HG03095 (cell line): ENCODE measurements around the gene PRMT1.
A peak's percentile ranks its signal among the peaks of the same experiment; 100 is the strongest.

Experiments
- ATAC-seq: cut with Tn5 transposase; IDR thresholded peaks from one replicate; pipeline ENCODE4 v1.9.1; 2021; ENCODE audit warnings: moderate library complexity; ENCODE audit not compliant: unreplicated experiment

The PRMT1 gene

GRCh38 chr19:49651029-49651819 is 25.8 kb upstream of the PRMT1 start:
- ATAC-seq = no peak

GRCh38 chr19:49651820-49652550 is 25.1 kb upstream of the PRMT1 start:
- ATAC-seq = no peak

- ATAC-seq = no peak
Observed at GRCh38 chr19:49652551-49653465, 24.3 kb upstream of the PRMT1 start.

GRCh38 chr19:49653466-49653806 is 23.6 kb upstream of the PRMT1 start:
- ATAC-seq = no peak

- ATAC-seq = no peak
Observed at GRCh38 chr19:49654581-49654980, 22.5 kb upstream of the PRMT1 start.

DNA sequence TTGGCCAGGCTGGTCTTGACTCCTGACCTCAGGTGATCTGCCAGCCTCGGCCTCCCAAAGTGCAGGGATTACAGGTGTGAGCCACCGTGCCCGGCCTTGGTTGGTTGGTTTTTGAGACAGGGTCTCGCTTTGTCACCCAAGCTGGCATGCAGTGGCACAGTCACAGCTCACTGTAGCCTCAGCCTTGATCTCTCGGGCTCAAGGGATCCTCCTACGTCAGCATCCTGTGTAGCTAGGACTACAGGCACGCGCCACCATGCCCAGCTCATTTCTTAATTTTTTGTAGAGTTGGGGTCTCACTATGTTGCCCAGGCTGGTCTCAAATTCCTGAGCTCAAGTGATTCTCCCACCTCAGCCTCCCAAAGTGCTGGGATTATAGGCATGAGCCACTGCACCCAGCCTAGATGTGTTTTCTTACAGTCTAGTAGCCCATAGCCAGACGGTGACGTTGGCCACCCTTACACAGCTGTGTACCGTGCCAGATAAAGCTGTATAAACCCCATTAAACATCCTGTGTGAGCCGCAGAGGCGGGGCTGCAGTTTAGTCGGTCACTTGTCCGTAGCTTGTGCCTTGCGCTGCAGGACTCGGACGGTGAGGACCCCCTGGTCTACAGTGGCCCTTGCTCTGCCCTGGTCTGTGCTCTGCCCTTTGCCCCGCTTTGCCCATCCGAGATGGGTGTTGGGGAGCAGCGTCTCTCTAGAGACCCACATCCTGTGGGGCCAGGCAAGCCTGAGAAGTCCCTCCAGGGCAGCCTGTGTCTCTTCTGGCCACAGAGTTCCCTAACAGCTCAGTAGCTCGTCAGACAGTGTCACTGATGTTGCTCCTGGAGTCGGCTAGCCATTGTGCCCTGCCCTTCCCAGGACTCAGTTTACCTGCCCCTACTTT is 21.3 kb upstream of the PRMT1 start:
- no peak for ATAC-seq

GRCh38 chr19:49656456-49657109 is 20.5 kb upstream of the PRMT1 start:
- ATAC-seq = no peak

- no peak for ATAC-seq
Observed at GRCh38 chr19:49657493-49658138, 19.5 kb upstream of the PRMT1 start.

GRCh38 chr19:49658139-49658517 is 18.9 kb upstream of the PRMT1 start:
- no peak for ATAC-seq

GRCh38 chr19:49658566-49659442 is 18.3 kb upstream of the PRMT1 start:
- ATAC-seq = no peak

DNA sequence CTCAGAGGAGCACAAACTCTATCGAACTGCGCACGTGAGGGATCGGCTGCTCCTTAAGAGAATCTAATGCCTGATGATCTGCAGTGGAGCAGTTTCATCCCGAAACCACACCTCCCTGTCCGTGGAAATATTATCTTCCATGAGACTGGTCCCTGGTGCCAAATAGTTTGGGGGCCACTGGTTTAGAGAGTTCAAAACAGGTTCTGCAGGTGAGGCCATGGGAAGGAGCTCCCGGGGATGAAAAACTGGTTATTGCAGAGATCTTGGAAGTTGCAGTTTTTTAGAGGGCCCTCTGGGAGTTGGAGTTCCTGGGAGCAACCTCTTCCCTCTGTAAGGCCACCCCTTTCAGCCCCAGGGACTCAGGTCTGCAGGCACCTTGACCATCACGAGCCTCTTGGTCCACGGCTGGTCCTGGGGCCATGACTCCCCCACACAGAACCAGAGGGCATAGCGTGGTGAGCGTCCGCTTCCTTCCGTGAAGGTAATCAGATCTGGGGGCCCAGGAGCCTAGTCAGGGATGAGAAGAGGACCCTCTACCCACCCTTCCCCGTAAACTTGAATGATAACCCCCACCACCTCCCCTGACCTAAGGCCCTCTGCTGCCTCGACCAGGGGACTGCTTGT is 16.6 kb upstream of the PRMT1 start:
- no peak for ATAC-seq

DNA sequence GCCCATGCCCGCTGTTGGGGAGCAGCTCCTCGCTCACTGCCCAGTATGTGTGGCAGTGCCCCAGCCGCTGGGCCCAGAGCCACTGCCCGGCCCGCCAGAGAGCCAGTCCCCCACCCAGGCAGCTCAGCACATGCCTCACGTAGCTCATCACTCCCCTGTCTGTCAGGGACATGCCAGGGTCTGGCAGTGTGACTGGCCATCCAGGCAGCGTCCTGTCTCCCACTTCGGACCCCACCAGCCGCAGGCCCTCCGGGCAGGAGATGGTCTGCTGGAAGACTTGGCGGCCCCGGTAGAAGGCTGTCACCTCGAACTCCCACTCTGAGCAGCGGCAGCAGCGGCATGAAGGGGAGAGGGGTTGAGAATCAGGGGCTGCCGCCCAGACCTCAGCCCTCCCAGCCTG is 15.1 kb upstream of the PRMT1 start:
- ATAC-seq = no peak

DNA sequence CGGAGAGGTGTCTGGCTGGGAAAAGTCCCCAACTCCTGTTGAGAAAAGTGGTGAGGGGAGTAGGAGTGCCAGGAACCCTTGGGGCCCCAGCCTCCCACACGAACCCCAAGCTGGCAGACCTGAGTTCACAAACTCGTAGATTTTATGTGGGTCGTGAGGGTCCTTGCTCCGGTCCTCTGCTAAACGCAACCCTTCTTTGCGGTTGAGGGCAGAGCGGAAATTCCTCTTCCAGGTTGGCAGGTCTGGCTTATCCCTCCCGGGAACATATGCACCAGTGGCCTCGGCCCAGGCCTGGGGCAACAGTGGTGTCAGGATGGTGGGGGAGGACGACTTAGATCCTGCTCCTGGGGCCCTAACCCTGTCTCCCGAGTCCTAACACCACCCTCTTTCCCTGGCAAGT is 13.8 kb upstream of the PRMT1 start:
- ATAC-seq = no peak

- peak; percentile 33 for ATAC-seq
Observed at GRCh38 chr19:49664171-49665035, 12.7 kb upstream of the PRMT1 start.

GRCh38 chr19:49665036-49665350 is 12.1 kb upstream of the PRMT1 start:
- no peak for ATAC-seq

DNA sequence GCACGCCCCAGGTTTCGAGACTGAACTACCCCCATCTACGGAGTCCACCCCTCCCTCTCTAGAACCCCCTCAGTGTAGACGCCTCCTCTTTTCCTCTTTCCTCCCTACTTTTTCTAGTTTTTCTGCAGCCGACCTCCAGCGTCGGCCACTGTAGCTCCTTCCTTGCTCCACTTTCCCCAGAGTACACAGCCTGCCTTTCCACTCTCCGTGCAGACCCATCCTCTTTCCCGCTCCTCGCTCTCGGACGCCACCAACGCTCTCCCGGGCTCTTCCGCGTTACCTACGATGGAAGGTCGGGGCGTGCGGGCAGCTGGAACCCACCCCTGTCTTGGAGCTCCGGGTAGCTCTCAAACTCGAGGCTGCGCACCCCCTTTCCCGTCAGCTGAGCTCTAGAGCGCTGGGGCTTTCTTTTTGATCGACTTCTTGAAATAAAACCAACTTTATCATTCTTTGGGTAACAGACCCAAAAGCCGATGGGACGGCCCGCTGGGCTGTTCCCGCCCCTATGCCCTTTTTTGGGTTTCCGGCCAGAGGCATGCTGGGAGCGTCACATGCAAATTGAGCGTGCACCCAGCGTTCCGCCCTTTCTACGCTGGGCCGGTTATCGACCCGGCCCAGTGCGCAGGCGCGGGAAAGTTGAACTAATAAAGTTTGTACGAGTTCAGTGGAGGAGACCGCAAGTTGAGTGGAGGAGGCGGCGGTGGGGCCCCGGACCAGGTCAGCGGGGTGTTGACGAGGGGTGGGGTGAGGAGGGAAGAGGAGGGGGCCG is 11.5 kb upstream of the PRMT1 start, which contains the start of the genes BCL2L12 and IRF3:
TSS of gene BCL2L12 (plus strand) at position 583 of the 769 bp plus-strand sequence. CDS start 760 bp downstream, outside the sequence.
TSS of gene IRF3 (minus strand) at position 507 of the 769 bp plus-strand sequence. CDS start 1,019 bp downstream, outside the sequence.
- ATAC-seq = peak; percentile 75
